Right atrium auricular region (tissue), 2 donors: ENCODE data around the gene RXFP4. TPM values are rescaled to one million over a fixed set of nuclear protein-coding genes. Genes with fewer than 3 reads are reported as not detected.
"Not testable (repeated sequence)": the region's sequence is repeated elsewhere in the genome, so short reads cannot be mapped to it uniquely, and the experiment has no call there.

ENCODE experiments used
- DNase-seq: peaks from one replicate; pipeline ENCODE4 v3.0.0-alpha.2; 2019; ENCODE audit warnings: low spot score
- H3K27ac ChIP-seq, 2 donors: fragments of 200-600 bp; sonication (generic); 1 replicate in 1 of 2; 2 replicates in 1 of 2; pipeline ENCODE4 v1.5.1; 2016 to 2019
- H3K27me3 ChIP-seq, 2 donors: fragments of 200-600 bp; sonication (generic); one replicate each; pipeline versions ENCODE4 v1.5.1 to v1.6.0; 2017 to 2019
- H3K36me3 ChIP-seq: fragments of 200-600 bp; sonication (generic); one replicate; pipeline ENCODE4 v1.5.1; 2016
- H3K4me1 ChIP-seq, 2 donors: fragments of 200-600 bp; sonication (generic); one replicate each; pipeline versions ENCODE4 v1.5.1 to v1.6.0; 2017 to 2019
- H3K4me3 ChIP-seq, 2 donors: fragments of 200-600 bp; sonication (generic); 1 replicate in 1 of 2; 2 replicates in 1 of 2; pipeline ENCODE4 v1.5.1; 2017 to 2019; ENCODE audit warnings: mild to moderate bottlenecking in 1 of 2, moderate library complexity in 1 of 2
- H3K9me3 ChIP-seq, 2 donors: fragments of 200-600 bp; sonication (generic); one replicate each; pipeline ENCODE4 v1.5.1; 2019
- total RNA-seq, 2 donors: library from RNA; depleted of rRNA; stranded (reverse); fragments of >200 nt; gene quantifications; one replicate each; pipeline ENCODE4 v1.1.0, GENCODE V29; 2016
- TF ChIP-seq, protein P1 (sequence below), 2 donors: fragments of 200-600 bp; sonication (generic); IDR thresholded peaks; one replicate each; pipeline ENCODE4 v1.5.1; 2019; ENCODE audit warnings: antibody characterized with exemption in 2 of 2

Gene RXFP4
- total RNA-seq, 2 donors from 2014 or later: not detected

DNA sequence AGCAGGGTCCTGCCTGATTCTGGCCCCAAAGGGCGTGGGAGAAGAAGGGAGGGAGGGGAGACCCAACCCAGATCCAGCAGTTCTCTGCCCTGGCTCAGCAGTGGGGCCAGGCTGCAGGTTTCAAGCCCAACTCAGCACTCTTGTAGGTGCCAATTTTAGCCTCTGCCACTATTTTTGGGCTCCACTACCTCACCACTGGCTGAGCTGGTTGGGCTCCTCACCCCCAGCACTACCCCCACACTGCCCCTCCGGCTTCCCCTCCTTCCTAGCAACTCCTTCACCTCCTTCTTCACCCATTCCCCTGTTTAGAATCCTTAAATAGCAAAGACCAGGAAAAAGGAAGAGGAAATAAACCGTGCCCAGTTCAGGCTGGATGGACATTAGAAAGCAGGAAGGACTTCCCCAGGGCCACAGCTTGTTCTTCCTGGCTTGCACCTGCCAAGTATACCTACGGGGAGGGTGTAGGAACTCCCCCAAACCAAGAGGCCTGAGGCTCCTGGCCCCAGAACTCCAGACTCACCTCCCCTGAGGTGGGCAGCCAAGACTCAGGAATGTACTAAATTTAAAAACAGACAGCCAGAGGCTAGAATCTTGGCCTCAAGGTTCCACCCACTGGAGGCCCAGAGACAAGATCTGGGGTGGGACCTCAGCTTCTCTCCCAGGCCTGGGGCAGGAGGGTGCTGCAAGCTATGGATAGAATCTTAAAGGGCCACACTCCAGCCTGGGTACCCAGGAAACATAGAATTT lies 38.3 kb downstream of the RXFP4 start:
- DNase-seq: no peak
- TF ChIP-seq, protein P1, sequence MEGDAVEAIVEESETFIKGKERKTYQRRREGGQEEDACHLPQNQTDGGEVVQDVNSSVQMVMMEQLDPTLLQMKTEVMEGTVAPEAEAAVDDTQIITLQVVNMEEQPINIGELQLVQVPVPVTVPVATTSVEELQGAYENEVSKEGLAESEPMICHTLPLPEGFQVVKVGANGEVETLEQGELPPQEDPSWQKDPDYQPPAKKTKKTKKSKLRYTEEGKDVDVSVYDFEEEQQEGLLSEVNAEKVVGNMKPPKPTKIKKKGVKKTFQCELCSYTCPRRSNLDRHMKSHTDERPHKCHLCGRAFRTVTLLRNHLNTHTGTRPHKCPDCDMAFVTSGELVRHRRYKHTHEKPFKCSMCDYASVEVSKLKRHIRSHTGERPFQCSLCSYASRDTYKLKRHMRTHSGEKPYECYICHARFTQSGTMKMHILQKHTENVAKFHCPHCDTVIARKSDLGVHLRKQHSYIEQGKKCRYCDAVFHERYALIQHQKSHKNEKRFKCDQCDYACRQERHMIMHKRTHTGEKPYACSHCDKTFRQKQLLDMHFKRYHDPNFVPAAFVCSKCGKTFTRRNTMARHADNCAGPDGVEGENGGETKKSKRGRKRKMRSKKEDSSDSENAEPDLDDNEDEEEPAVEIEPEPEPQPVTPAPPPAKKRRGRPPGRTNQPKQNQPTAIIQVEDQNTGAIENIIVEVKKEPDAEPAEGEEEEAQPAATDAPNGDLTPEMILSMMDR (IDR thresholded peaks at IDR 0.05): no peak

DNA sequence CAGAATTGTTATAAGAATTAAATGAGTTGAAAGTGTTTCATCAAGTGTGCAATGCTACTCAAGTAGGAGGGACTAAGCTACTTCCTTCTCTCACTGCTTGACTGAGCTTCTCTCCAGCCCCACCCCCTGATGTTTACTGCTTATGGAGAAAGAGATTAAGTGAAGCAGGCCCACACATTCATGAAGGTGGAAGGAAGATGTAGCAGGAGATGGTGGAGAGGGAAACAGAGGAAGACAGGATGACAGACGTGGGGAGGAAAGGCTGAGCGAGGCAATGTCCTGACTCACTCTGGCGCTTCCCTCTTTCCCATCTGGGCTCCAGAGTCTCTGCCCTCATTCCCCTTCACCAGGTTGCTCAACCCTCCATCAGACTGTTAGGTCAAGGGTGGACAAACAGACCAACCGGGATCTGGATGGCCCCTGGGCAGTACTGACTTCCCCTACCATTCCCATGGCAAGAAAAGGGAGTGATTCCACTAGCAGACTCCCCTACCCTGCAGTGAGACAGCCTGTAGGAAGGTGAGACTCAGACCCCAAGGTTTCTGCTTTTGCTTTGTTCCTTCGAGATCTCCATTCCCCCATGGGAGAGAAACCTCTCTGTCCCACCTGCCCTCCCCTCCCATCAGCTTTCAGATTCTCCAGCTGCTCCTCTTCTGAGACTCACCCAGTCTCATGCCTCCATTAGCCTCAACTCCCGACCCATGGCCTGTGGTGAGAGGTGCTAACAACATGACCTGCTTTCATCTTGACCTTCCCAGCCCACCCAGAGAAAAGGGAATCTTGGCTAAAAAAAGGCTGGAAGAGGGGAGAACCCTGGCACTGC lies 40.0 kb downstream of the RXFP4 start:
- Histone ChIP-seq H3K9me3 (no peaks in the 10 kb centered on the region), H3K27ac (peak overlapping the region; percentile 96 to 98), H3K27me3 (no peaks in the 10 kb centered on the region), H3K36me3 (no peaks in the 10 kb centered on the region), H3K4me3 (peak overlapping the region; percentile 13 to 32), H3K4me1 (peaks cover 0 to 72% of the 10 kb centered on the region in 2 donors)
- peak; percentile 77 for DNase-seq
- TF ChIP-seq, protein P1 (IDR thresholded peaks at IDR 0.05): no peak

More for the DNA sequence above, 38.3 kb downstream of the RXFP4 start:
- no peaks in the 10 kb centered on the region for H3K9me3 ChIP-seq
- no peaks in the 10 kb centered on the region for H3K27me3 ChIP-seq
- H3K36me3 ChIP-seq: no peaks in the 10 kb centered on the region
- peaks cover 0 to 89% of the 10 kb centered on the region in 2 donors for H3K4me1 ChIP-seq
- peak overlapping the region; percentile 96 to 98 for H3K27ac ChIP-seq
- H3K4me3 ChIP-seq: peak overlapping the region; percentile 87 to 97

DNA sequence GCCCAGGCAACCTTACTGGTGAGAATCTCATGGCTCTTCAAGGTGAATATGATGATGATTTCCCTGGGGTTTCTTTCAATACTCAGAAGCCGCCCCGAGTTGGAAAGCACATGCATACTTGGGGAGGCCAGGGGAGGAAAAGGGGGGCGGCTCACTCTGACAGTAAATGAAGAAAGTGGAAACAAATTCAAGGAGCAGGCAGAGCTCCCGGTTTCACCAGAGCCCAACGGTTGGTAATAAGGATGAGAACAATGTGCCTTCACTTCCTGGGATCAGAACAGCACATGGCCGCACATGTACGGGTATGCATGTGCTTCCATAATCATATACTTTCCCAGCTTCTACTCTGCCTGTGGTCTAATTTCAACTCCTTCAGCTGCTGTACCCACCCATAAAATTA lies 40.7 kb downstream of the RXFP4 start:
- no peaks in the 10 kb centered on the region for H3K27me3 ChIP-seq
- DNase-seq: no peak
- H3K4me3 ChIP-seq: peak overlapping the region; percentile 13 to 32
- H3K4me1 ChIP-seq: peaks cover 0 to 66% of the 10 kb centered on the region in 2 donors
- no peaks in the 10 kb centered on the region for H3K9me3 ChIP-seq
- H3K27ac ChIP-seq: peak overlapping the region; percentile 96 to 98
- H3K36me3 ChIP-seq: no peaks in the 10 kb centered on the region
- TF ChIP-seq, protein P1 (IDR thresholded peaks at IDR 0.05): no peak

DNA sequence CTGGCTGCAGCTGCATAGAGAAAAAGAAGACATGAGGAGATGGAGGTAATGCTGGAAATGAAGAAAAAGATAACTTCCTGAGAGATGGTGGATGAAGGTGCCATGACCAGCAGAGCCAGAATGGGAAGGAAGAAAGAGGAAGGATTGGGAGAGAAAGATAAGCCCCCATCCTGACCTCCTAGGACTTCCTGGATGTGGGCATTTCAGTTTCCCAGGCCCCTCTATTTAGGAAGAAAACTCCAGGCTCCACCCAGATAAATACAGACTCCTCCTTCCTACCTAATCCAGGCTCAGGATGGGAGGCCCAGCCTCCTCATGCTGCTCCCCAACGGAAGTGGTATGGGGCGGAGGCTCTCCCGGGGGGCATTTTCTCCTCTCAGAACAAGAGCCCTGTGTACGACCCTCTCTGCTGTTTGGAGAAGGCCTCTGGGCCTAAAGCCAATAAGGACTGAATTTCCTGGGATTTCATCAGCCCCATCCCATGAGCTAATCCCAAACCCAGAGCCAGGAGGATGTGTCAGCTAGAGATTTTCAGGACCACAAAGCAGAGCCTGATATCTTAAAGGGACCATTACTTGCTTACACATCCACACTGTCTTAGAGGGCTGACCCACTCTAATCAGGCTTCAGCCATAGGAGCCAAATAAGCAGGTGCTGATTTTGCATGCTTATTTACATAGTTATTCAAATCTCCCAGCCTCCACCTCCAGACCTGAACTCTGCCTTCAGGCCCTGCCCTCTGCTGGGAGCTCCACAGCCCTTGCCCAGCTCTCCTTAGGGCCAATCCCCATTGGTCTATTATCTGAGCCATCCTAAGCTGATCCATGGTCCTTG lies 42.0 kb downstream of the RXFP4 start:
- DNase-seq: peak; percentile 87
- Histone ChIP-seq H3K36me3 (no peaks in the 10 kb centered on the region), H3K4me1 (peaks cover 0 to 61% of the 10 kb centered on the region in 2 donors), H3K27ac (peak overlapping the region; percentile 96 to 98), H3K4me3 (peak overlapping the region; percentile 24 to 32), H3K27me3 (no peaks in the 10 kb centered on the region), H3K9me3 (no peaks in the 10 kb centered on the region)
- TF ChIP-seq, protein P1 (IDR thresholded peaks at IDR 0.05): no peak

DNA sequence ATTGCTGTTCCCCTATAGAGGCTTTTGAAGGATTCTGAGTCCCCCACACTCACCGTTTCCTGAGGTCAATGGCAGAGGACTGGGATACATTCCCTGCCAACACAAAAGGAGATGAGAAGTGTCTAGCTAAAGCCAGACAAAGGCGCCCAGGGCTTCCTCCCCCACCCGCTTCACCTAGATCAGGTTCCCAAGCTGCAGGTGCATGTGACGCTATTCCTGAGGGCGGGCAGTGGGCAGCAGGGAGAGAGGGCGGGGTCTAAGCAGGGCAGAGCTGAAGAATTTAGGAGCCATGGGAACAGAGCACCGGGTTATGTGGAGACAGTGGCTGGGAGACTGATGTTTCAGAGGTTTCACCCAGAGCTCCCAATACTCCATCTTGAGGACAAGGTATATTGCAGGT lies 42.9 kb downstream of the RXFP4 start:
- Histone ChIP-seq H3K9me3 (no peaks in the 10 kb centered on the region), H3K4me1 (peaks cover 0 to 63% of the 10 kb centered on the region in 2 donors)

DNA sequence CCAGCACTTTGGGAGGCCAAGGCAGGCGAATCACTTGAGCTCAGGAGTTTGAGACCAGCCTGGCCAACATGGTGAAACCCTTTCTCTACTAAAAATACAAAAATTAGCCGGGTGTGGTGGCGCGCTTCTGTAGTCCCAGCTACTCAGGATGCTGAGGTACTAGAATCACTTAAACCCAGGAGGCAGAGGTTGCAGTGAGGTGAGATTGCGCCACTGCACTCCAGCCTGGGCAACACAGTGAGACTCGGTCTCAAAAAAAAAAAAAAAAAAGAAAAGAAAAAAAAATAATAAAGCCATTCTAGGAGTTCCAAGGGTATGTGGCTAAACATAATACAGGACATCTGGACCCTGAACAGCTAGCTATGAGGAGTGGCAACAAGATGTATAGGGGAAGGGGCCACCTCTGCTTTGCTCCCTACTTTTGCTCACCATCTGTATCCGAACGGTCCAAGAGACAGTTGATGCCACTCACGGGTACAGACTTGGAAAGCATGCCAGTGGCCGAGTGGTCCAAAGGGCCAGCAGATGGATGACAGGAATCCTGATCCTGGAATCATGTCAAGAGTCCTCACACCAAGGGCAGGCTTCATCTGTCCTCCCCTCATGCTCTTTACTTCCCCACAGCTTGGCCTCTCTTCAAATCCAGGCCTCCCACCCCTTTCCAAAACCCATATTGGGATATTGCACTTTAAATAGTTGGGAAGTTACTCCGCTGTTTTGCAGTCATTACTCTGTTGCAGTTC lies 43.6 kb downstream of the RXFP4 start:
- H3K9me3 ChIP-seq: not testable (repeated sequence)

More for the DNA sequence above, 42.9 kb downstream of the RXFP4 start:
- Histone ChIP-seq H3K4me3 (no peak overlapping the region), H3K27ac (peak overlapping the region; percentile 96 to 98), H3K27me3 (no peaks in the 10 kb centered on the region), H3K36me3 (no peaks in the 10 kb centered on the region)
- TF ChIP-seq, protein P1 (IDR thresholded peaks at IDR 0.05): no peak
- DNase-seq: no peak

More for the DNA sequence above, 43.6 kb downstream of the RXFP4 start:
- not testable (repeated sequence) for H3K36me3 ChIP-seq, DNase-seq, H3K4me3 ChIP-seq, H3K27me3 ChIP-seq
- Histone ChIP-seq H3K27ac (peak overlapping the region in 1 of 2 donors; percentile 96), H3K4me1 (peaks cover 0 to 61% of the 10 kb centered on the region in 2 donors)
